Fibroblast of the aortic adventitia (primary cell): ENCODE measurements around the gene TMEM97. TPM values are rescaled to one million over a fixed set of nuclear protein-coding genes. Genes with fewer than 3 reads are reported as not detected.

Experiments
- DNase-seq: peaks from one replicate; pipeline ENCODE4 v3.0.0-alpha.2; 2010; ENCODE audit warnings: low read depth
- H3K4me3 ChIP-seq: 2 replicates; pipeline ENCODE4 v1.5.1; 2011; ENCODE audit warnings: low read depth, mild to moderate bottlenecking, control low read depth, low read length, moderate library complexity
- CTCF ChIP-seq: IDR thresholded peaks from 2 replicates; pipeline ENCODE4 v1.5.1; 2011; ENCODE audit warnings: mild to moderate bottlenecking, low read length, control low read depth, inconsistent platforms; ENCODE audit not compliant: insufficient read depth
- total RNA-seq: library from RNA; depleted of rRNA; stranded (reverse); fragments of >200 nt; gene quantifications from 2 replicates; pipeline ENCODE4 v1.2.3, GENCODE V29; 2012; ENCODE audit warnings: low replicate concordance

TMEM97 gene
- total RNA-seq, 1 donor: 20.5 TPM

GRCh38 chr17:28293994-28294393, 25.0 kb upstream of the TMEM97 start:
- TF ChIP-seq CTCF: no peak
- no peak for DNase-seq
- H3K4me3 ChIP-seq: no peak overlapping the region

- no peak for DNase-seq
- no peak overlapping the region for H3K4me3 ChIP-seq
- no peak for TF ChIP-seq CTCF
These were observed 23.1 kb upstream of the TMEM97 start for GRCh38 chr17:28295677-28296578.

GRCh38 chr17:28298449-28298848, 20.6 kb upstream of the TMEM97 start:
- no peak for TF ChIP-seq CTCF
- H3K4me3 ChIP-seq: no peak overlapping the region
- no peak for DNase-seq

GRCh38 chr17:28306954-28307401, 12.0 kb upstream of the TMEM97 start:
- no peak for TF ChIP-seq CTCF
- no peak for DNase-seq
- H3K4me3 ChIP-seq: no peak overlapping the region

GRCh38 chr17:28313841-28314240, 5.2 kb upstream of the TMEM97 start:
- no peak for TF ChIP-seq CTCF
- DNase-seq: no peak
- no peak overlapping the region for H3K4me3 ChIP-seq

GRCh38 chr17:28315846-28316705, 2.9 kb upstream of the TMEM97 start:
- no peak for DNase-seq

More at GRCh38 chr17:28315846-28316705, 2.9 kb upstream of the TMEM97 start:
- no peak for TF ChIP-seq CTCF
- H3K4me3 ChIP-seq: no peak overlapping the region
